HG02610 (cell line): ENCODE measurements around the gene NOX3.
"Not testable (repeated sequence)": the region's sequence is repeated elsewhere in the genome, so short reads cannot be mapped to it uniquely, and the experiment has no call there.

ENCODE experiments used
- ATAC-seq: cut with Tn5 transposase; IDR thresholded peaks from one replicate; pipeline ENCODE4 v1.9.1; 2021; ENCODE audit warnings: mild to moderate bottlenecking, moderate library complexity; ENCODE audit not compliant: unreplicated experiment

NOX3 gene, protein sequence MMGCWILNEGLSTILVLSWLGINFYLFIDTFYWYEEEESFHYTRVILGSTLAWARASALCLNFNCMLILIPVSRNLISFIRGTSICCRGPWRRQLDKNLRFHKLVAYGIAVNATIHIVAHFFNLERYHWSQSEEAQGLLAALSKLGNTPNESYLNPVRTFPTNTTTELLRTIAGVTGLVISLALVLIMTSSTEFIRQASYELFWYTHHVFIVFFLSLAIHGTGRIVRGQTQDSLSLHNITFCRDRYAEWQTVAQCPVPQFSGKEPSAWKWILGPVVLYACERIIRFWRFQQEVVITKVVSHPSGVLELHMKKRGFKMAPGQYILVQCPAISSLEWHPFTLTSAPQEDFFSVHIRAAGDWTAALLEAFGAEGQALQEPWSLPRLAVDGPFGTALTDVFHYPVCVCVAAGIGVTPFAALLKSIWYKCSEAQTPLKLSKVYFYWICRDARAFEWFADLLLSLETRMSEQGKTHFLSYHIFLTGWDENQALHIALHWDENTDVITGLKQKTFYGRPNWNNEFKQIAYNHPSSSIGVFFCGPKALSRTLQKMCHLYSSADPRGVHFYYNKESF

DNA sequence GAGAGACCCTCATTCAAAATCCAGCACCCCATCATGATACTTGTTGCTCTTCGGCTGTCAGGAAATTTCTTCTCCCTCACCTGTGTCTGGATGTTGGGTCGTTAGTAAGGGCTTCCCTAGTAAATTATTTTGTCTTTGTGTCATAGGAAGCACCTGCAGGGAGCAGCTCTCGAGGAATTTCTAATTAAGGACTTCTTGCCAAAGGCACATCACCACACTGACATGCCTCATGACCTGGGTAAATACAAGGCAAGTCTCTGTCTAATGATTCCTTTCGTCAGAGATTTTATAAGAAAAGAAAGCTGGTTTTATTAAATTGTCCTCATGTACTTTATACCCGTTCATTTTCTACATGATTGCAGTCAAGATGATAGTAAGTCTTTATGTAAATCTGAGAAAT is at the start of gene NOX3:
TSS of gene NOX3 (minus strand) at position 74 of the 400 bp plus-strand sequence. CDS start at position 35, 39 bp downstream.
- no peak for ATAC-seq

DNA sequence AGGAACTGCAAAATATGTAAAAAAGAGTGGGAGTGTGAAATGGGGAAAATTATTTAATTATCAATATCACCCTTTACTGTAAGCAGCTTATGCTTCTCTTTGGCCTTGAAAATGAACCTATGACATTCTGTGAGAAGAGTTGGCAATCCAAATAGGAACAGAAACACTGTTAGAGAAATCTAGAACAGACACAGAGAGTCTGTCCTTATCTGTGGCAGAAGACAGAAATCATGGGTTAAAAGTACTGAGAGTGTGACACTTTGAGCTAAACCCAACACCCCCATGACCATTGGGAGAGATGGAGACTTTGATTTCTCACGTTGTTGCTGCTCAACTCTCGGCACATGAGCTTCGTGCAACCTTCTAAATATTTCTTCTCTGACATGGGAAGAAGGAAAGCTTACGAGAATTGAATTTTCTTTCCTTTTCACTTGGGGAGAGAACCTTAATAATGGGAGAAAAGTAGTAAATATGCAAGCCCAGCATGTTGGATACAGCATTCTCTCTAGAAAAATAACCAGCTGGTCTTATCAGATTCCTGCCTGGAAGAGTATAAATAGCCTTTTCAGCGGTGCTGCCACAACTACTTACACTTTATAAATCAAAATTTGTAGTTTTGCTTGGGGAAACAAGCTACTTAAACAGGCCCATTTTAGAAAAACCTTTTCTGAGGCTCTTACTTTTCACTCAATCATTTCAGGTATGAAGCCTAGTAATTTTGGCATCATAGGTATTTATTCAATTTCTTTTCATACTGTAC is 49.4 kb upstream of the NOX3 start:
- ATAC-seq: no peak

DNA sequence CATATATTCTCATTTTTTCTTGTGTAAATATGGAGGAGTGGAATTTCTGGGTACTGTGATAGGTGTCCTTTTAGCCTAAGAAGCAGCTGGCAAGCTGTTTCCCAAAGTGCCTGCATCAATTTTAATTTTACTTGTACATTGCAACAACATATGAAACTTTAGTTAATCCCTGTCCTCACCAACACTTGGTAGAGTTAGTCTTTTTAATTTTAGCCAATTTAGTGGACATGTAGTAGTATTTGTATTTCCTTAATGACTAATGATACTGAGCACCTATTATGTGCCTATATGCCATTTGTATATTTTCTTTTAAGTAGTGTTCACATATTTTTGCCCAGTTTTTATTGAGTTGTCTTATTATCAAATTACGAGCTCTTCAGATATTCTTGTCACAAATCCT is 46.8 kb upstream of the NOX3 start:
- ATAC-seq: no peak

GRCh38 chr6:155499574-155499973 is 43.9 kb upstream of the NOX3 start:
- no peak for ATAC-seq

DNA sequence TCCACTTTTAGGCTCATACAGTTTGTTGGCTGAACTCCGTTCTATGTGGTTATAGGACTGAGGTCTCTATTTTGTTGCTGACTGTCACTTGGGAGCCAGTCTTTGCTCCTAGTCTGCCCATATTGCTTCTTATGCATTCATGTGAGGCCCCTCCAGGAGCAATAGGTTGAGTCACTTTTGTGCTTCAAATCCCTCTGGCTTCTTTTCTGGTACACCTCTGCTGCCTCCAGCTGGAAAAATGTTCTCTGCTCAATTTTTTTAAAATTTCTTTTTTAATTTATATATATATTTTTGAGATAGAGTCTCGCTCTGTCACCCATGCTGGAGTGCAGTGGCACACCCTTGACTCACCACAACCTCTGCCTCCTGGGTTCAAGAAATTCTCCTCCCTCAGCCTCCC is 42.7 kb upstream of the NOX3 start:
- ATAC-seq: no peak

- ATAC-seq: no peak
These were observed 41.6 kb upstream of the NOX3 start for GRCh38 chr6:155497273-155497672.

DNA sequence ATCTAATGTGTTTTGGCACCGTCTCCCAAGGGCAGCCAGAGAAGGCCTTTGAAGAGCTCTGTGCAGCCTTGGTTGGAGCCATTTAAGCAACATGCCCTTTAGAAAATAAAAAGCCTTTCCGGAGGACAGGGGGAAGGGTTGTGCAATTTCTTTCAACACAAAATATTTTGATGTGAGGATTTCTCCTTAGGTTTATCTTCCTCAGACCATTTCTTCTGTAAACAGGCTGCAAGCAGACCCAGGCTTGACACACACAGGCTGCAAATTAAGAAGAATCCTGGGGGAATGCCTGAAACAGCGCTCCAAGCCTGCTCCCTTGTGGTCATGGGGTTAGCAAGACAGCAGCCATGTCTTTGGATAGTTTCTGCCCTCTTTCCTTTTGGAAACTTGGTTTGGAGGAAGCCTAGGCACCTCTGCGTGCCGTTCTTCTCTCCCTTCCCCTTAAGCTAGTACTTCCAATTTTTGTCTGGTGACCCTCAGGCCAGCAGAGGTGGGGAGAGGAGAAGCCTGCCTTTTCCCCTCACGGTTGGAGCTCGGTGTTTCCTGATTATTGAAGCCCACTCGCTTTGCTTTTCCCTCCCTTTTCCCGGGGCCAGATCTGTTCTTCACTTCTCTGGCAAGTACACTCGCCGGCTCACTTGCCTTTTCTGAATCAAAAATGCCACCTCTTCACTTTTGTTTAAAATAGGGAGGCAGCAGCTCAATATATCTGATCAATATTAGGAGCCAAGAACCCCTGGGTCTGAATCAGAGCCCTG is 39.6 kb upstream of the NOX3 start:
- ATAC-seq: no peak

GRCh38 chr6:155493694-155494143 is 38.1 kb upstream of the NOX3 start:
- ATAC-seq: peak; percentile 66

DNA sequence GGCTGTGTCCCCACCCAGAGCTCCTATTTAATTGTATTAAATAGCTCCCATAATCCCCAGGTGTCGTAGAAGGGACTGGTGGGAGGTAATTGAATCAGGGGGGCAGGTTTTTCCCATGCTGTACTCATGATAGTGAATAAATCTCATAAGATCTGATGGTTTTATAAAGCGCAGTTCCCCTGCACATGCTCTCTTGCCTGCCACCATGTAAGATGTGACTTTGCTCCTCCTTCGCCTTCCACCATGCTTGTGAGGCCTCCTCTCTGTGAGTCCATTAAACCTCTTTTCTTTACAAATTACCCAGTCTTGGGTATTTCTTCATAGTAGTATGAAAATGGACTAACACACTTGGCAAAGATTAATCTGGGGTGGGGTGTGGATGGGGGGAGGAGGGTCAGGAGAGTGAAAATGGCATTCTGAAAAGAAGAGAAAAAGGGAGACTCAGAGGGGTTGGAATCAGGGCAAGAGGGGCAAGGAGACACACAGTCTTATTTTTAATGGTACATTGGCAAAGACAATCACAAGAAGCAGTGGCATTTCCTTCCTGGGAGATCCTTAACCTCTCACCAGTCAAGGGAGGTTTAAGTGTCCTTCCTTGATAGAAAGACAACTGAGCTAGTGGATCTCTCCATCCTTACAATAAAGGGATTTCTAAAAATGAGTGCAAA is 37.5 kb upstream of the NOX3 start:
- ATAC-seq: no peak

DNA sequence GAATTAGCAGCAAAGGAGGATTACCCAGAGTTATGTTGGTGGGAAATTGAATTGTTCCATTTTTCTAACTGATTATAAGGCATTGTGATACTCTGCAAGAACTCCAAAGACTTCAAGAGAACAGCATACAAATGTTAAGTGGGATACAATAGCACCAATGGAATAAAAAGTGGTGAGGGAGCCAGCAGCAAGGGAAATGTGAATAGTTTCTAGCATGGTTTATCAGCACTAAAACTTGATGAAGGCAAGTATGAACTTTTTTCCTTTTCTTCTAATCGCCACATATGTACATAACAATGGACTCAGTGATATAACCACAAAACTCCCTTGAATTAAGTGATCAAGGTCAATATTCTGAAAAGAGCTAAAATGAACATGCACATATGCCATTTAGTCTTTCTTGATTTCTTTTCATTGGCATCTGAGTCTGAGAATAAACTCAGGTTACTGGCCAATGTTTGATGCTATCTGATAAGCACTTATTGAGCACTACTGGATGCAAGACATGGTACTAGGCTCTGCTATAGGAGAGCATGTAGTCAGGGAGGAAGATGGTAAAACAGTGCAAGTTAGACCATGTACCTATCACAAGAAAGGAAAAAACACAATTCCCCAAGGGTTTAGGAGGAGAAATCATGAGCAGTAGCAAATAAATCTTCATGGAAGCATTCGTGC is 36.6 kb upstream of the NOX3 start:
- ATAC-seq: no peak

DNA sequence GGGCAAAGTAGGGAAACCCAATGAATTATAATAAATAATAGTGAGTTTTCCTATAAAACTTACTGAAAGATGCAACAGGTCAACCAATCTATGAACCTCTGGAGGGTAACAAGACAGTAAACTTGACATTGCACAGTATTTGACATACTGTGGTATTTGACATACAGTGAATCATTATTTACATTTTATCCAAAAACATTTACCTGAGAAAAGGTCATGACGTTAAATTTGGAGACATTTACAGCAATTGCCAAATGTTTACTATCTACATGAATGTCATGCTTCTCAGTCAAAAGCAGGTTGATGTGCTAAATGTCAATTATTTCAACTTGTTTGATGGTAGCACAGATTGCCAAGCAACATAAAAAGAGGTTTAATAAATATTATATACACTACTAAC is 35.8 kb upstream of the NOX3 start:
- no peak for ATAC-seq

DNA sequence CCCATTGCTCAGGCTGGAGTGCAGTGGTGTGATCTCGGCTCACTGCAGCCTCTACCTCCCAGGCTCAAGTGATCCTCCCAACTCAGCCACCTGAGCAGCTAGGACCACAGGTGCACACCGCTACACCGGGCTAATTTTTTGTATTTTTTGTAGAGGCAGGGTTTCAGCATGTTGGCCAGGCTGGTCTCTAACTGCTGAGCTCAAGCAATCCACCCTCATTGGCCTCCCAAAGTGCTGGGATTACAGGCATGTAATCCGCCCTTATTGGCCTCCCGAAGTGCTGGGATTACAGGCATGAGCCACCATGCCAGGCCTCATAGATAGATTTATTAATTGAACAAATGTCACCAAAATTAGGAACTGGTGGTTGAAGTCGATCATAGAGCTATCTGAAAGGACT is 32.6 kb upstream of the NOX3 start:
- not testable (repeated sequence) for ATAC-seq

DNA sequence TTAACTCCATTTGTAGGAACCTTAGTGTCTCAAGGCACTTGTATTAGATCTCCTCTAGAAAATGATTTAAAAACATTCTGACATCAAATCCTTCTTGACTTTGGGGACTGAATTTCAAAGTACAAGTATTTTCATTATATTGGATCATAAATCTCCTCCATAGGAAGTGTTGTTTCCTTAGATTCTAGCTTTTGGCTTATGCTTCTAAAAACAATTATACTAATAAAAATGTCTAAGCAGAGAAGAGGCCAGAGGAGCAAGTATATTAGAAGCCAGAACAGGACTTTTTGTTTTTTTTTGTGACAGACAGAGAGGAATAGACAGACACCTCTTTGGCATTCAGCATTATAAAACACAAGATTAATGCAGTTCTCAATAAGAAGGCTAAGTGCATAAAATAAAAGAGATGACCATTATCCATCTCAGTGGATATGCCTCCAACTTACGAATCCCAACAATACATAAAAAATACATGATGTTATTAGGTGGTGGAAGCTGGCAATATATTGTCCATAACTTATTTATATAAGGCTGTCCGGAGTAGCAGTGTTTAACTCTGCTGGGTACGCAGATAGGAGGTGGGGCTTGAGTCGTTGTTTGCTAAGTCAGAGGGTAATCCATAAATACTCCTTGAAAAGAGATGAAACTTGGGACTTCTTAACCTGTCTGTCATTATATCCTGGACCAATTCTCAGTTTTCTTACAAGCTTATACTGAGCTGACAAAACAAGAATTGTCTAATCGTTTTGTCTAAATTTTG is 31.9 kb upstream of the NOX3 start:
- ATAC-seq: no peak

- no peak for ATAC-seq
These were observed 31.2 kb upstream of the NOX3 start for GRCh38 chr6:155486721-155487294.

GRCh38 chr6:155485756-155486155 is 30.1 kb upstream of the NOX3 start:
- ATAC-seq: no peak

- ATAC-seq: no peak
These were observed 28.2 kb upstream of the NOX3 start for GRCh38 chr6:155483858-155484257.

GRCh38 chr6:155481215-155481614 is 25.6 kb upstream of the NOX3 start:
- ATAC-seq: no peak

GRCh38 chr6:155473741-155474140 is 18.1 kb upstream of the NOX3 start:
- no peak for ATAC-seq

- ATAC-seq: no peak
These were observed 17.2 kb upstream of the NOX3 start for GRCh38 chr6:155472886-155473285.
